ENCODE data around the gene EEPD1.
A peak's percentile ranks its signal among the peaks of the same experiment; 100 is the strongest.

The EEPD1 gene

GRCh38 chr7:36207451-36208291 is 54.6 kb downstream of the EEPD1 start:
- TF ChIP-seq GLIS3 (CRISPR knock-in tag; IDR thresholded peaks at IDR 0.05) (0 out of 2 replicates have a peak, but pooled peaks have one; percentile 31), BACH2 (CRISPR knock-in tag; IDR thresholded peaks at IDR 0.05; ENCODE audit: borderline replicate concordance) (no peak), OSR1 (CRISPR knock-in tag; IDR thresholded peaks at IDR 0.05) (no peak), ZFP30 (CRISPR knock-in tag; IDR thresholded peaks at IDR 0.05) (no peak)
- TF ChIP-seq, protein P1, sequence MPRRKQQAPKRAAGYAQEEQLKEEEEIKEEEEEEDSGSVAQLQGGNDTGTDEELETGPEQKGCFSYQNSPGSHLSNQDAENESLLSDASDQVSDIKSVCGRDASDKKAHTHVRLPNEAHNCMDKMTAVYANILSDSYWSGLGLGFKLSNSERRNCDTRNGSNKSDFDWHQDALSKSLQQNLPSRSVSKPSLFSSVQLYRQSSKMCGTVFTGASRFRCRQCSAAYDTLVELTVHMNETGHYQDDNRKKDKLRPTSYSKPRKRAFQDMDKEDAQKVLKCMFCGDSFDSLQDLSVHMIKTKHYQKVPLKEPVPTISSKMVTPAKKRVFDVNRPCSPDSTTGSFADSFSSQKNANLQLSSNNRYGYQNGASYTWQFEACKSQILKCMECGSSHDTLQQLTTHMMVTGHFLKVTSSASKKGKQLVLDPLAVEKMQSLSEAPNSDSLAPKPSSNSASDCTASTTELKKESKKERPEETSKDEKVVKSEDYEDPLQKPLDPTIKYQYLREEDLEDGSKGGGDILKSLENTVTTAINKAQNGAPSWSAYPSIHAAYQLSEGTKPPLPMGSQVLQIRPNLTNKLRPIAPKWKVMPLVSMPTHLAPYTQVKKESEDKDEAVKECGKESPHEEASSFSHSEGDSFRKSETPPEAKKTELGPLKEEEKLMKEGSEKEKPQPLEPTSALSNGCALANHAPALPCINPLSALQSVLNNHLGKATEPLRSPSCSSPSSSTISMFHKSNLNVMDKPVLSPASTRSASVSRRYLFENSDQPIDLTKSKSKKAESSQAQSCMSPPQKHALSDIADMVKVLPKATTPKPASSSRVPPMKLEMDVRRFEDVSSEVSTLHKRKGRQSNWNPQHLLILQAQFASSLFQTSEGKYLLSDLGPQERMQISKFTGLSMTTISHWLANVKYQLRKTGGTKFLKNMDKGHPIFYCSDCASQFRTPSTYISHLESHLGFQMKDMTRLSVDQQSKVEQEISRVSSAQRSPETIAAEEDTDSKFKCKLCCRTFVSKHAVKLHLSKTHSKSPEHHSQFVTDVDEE (CRISPR knock-in tag; IDR thresholded peaks at IDR 0.05): 0 out of 2 replicates have a peak, but pooled peaks have one; percentile 19
- peak; percentile 72 for ATAC-seq

DNA sequence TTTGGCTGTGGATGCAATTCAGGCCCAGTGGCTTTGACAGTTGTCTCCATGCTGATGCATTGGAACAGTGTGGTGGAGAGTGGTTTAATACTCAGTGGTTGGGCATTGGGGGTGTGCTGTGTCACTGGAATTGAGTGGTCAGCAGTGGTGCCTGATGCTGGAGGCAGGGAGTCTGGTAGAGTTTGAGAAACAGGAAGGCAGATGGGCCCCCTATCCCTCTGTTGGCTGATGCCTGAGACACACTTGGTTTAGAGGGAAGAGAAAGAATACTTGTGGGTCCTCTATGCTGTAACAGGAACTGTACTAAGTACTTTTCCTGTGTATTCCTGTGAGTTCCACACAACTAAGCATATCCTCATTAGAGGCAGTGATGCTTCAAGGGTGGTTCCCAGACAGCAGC is 55.4 kb downstream of the EEPD1 start:
- TF ChIP-seq ARNTL (CRISPR knock-in tag; IDR thresholded peaks at IDR 0.05; ENCODE audit: borderline replicate concordance, low read depth): no peak
- no peak for TF ChIP-seq CSDC2 (CRISPR knock-in tag; IDR thresholded peaks at IDR 0.05)
- TF ChIP-seq, protein P2, sequence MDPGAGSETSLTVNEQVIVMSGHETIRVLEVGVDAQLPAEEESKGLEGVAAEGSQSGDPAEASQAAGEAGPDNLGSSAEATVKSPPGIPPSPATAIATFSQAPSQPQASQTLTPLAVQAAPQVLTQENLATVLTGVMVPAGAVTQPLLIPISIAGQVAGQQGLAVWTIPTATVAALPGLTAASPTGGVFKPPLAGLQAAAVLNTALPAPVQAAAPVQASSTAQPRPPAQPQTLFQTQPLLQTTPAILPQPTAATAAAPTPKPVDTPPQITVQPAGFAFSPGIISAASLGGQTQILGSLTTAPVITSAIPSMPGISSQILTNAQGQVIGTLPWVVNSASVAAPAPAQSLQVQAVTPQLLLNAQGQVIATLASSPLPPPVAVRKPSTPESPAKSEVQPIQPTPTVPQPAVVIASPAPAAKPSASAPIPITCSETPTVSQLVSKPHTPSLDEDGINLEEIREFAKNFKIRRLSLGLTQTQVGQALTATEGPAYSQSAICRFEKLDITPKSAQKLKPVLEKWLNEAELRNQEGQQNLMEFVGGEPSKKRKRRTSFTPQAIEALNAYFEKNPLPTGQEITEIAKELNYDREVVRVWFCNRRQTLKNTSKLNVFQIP (CRISPR knock-in tag; IDR thresholded peaks at IDR 0.05; ENCODE audit: borderline replicate concordance, low read depth): no peak
- no peak for TF ChIP-seq SNAI2 (CRISPR knock-in tag; IDR thresholded peaks at IDR 0.05)
- TF ChIP-seq, protein P3, sequence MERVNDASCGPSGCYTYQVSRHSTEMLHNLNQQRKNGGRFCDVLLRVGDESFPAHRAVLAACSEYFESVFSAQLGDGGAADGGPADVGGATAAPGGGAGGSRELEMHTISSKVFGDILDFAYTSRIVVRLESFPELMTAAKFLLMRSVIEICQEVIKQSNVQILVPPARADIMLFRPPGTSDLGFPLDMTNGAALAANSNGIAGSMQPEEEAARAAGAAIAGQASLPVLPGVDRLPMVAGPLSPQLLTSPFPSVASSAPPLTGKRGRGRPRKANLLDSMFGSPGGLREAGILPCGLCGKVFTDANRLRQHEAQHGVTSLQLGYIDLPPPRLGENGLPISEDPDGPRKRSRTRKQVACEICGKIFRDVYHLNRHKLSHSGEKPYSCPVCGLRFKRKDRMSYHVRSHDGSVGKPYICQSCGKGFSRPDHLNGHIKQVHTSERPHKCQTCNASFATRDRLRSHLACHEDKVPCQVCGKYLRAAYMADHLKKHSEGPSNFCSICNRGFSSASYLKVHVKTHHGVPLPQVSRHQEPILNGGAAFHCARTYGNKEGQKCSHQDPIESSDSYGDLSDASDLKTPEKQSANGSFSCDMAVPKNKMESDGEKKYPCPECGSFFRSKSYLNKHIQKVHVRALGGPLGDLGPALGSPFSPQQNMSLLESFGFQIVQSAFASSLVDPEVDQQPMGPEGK (CRISPR knock-in tag; IDR thresholded peaks at IDR 0.05; ENCODE audit: borderline replicate concordance): no peak
- no peak for TF ChIP-seq CREB5 (CRISPR knock-in tag; IDR thresholded peaks at IDR 0.05; ENCODE audit: low read depth)
- no peak for TF ChIP-seq ZFP3 (CRISPR knock-in tag; IDR thresholded peaks at IDR 0.05)
- TF ChIP-seq ZNF8 (CRISPR knock-in tag; IDR thresholded peaks at IDR 0.05): no peak
- TF ChIP-seq GLIS3 (CRISPR knock-in tag; IDR thresholded peaks at IDR 0.05): no peak
- no peak for TF ChIP-seq ZC3H10 (CRISPR knock-in tag; IDR thresholded peaks at IDR 0.05)
- TF ChIP-seq ZFP30 (CRISPR knock-in tag; IDR thresholded peaks at IDR 0.05): no peak
- ATAC-seq: peak; percentile 33

DNA sequence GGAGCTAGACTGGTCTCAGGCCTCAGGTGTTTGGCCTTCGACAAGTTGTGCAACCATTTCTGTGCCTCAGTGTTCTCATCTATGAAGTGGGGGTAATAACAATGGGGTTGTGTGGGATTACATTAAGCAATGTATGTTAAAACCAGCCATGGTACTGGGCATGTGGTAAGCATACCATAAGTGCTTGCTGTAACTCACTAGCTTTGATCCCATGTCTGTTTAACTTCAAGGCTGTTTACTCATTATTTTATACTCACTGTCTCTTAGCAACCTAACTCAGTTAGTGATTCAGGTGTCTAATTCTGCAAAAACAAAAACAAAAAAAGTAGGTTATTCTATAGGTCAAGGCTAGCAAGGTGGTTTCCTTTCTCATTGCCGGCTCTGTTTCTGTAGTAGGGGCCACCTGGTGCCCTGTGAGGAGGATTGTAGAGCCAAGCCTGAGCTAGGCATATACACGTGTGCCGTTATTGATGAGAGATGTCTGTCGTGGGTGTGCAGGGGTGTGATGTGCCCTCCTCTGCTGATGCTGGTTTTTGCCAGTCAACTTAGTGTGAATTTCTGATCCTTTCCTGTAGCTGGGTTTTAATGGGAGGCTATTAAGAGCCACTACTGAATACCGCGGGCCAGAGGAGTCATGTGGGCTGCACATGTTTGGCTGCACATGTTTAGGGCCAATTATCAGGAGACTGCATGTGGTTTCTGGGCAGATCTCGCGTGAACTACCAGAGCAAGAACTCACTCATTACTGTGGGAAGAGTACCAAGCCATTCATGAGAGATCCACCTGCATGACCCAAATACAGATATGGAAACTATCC is 56.2 kb downstream of the EEPD1 start:
- TF ChIP-seq ZFP3 (CRISPR knock-in tag; IDR thresholded peaks at IDR 0.05): 0 out of 2 replicates have a peak, but pooled peaks have one; percentile 29
- TF ChIP-seq OSR1 (CRISPR knock-in tag; IDR thresholded peaks at IDR 0.05): no peak
- no peak for TF ChIP-seq ISL1 (CRISPR knock-in tag; IDR thresholded peaks at IDR 0.05)
- TF ChIP-seq PPARA (CRISPR knock-in tag; IDR thresholded peaks at IDR 0.05; ENCODE audit: borderline replicate concordance): no peak
- TF ChIP-seq BACH2 (CRISPR knock-in tag; IDR thresholded peaks at IDR 0.05; ENCODE audit: borderline replicate concordance): no peak
- ATAC-seq: peak; percentile 43

- ATAC-seq: no peak
- TF ChIP-seq, protein P1 (CRISPR knock-in tag; IDR thresholded peaks at IDR 0.05): no peak
- TF ChIP-seq CREB5 (CRISPR knock-in tag; IDR thresholded peaks at IDR 0.05; ENCODE audit: low read depth) (no peak), ZNF8 (CRISPR knock-in tag; IDR thresholded peaks at IDR 0.05) (no peak), ZFP3 (CRISPR knock-in tag; IDR thresholded peaks at IDR 0.05) (no peak), GLIS3 (CRISPR knock-in tag; IDR thresholded peaks at IDR 0.05) (no peak), TCF4 (CRISPR knock-in tag; IDR thresholded peaks at IDR 0.05; ENCODE audit: borderline replicate concordance) (no peak), ZNF70 (CRISPR knock-in tag; IDR thresholded peaks at IDR 0.05) (no peak), ZC3H10 (CRISPR knock-in tag; IDR thresholded peaks at IDR 0.05) (no peak), SNAI2 (CRISPR knock-in tag; IDR thresholded peaks at IDR 0.05) (no peak)
- TF ChIP-seq, protein P4, sequence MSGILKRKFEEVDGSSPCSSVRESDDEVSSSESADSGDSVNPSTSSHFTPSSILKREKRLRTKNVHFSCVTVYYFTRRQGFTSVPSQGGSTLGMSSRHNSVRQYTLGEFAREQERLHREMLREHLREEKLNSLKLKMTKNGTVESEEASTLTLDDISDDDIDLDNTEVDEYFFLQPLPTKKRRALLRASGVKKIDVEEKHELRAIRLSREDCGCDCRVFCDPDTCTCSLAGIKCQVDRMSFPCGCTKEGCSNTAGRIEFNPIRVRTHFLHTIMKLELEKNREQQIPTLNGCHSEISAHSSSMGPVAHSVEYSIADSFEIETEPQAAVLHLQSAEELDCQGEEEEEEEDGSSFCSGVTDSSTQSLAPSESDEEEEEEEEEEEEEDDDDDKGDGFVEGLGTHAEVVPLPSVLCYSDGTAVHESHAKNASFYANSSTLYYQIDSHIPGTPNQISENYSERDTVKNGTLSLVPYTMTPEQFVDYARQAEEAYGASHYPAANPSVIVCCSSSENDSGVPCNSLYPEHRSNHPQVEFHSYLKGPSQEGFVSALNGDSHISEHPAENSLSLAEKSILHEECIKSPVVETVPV (CRISPR knock-in tag; IDR thresholded peaks at IDR 0.05): no peak
These were observed 56.7 kb downstream of the EEPD1 start for GRCh38 chr7:36209814-36210183.

Measured in SK-N-SH treated with all-trans-retinoic acid at 6 μM for 48 hours (cell line).